GM18520 (cell line): Measurements from ENCODE around the gene JUND.

Source experiments
- ATAC-seq: cut with Tn5 transposase; IDR thresholded peaks from one replicate; pipeline ENCODE4 v1.9.1; 2021; ENCODE audit not compliant: unreplicated experiment

JUND gene

GRCh38 chr19:18249834-18250233, 31.6 kb downstream of the JUND start:
- no peak for ATAC-seq

GRCh38 chr19:18245297-18245696, 36.1 kb downstream of the JUND start:
- ATAC-seq: no peak

- no peak for ATAC-seq
Measured at GRCh38 chr19:18239303-18239702, 42.1 kb downstream of the JUND start.

- no peak for ATAC-seq
Measured at GRCh38 chr19:18234194-18234593, 47.2 kb downstream of the JUND start.

- ATAC-seq: no peak
Measured at GRCh38 chr19:18233224-18233825, 48.1 kb downstream of the JUND start.

GRCh38 chr19:18232540-18233223, 48.7 kb downstream of the JUND start:
- no peak for ATAC-seq

GRCh38 chr19:18231775-18232174, 49.6 kb downstream of the JUND start:
- ATAC-seq: no peak

GRCh38 chr19:18230941-18231734, 50.3 kb downstream of the JUND start:
- no peak for ATAC-seq

GRCh38 chr19:18229915-18230314, 51.5 kb downstream of the JUND start:
- ATAC-seq: no peak
